ENCODE results near the gene ACACA. TPM values are rescaled to one million over a fixed set of nuclear protein-coding genes. Genes with fewer than 3 reads are reported as not detected.

ACACA gene
- polyA plus RNA-seq, 1 experiment = 26.9 TPM

DNA sequence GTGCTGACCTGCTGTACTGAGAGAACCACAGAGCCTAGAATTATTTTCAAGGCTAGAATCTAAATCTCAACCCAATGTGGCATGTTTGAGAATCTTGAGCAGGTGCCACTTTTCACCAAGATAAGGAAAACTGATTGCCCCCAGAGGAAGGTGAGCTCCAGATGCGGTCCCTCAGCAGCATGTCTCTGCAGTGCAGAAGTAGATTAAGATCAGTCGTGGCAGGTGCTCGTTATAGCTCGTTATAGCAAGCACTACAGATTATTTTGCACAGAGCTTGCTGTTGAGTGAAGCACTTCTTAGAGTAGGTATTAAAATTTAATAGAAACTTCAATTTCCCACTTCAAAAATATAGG, 281.8 kb downstream of the ACACA start:
- no peak overlapping the region for H3K4me3 ChIP-seq (ENCODE audit: low read depth, low read length)
- POLR2A ChIA-PET = no interaction called here
- CTCF ChIA-PET = interaction anchor here (1.6 to 2.0 kb wide), 2 partner anchors 10 to 14 kb away, joined by 4 to 8 read pairs; no protein-coding TSS in a partner anchor
- no peaks in the 10 kb centered on the region for H3K36me3 ChIP-seq (ENCODE audit: control insufficient read depth, insufficient read depth, low read length)
- DNase-seq (ENCODE audit: low read depth) = no peak
- TF ChIP-seq, protein P1, sequence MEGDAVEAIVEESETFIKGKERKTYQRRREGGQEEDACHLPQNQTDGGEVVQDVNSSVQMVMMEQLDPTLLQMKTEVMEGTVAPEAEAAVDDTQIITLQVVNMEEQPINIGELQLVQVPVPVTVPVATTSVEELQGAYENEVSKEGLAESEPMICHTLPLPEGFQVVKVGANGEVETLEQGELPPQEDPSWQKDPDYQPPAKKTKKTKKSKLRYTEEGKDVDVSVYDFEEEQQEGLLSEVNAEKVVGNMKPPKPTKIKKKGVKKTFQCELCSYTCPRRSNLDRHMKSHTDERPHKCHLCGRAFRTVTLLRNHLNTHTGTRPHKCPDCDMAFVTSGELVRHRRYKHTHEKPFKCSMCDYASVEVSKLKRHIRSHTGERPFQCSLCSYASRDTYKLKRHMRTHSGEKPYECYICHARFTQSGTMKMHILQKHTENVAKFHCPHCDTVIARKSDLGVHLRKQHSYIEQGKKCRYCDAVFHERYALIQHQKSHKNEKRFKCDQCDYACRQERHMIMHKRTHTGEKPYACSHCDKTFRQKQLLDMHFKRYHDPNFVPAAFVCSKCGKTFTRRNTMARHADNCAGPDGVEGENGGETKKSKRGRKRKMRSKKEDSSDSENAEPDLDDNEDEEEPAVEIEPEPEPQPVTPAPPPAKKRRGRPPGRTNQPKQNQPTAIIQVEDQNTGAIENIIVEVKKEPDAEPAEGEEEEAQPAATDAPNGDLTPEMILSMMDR (IDR thresholded peaks at IDR 0.05; ENCODE audit: insufficient read depth, low read depth, low read length) = no peak
- H3K27me3 ChIP-seq (ENCODE audit: control insufficient read depth, insufficient read depth, low read length) = no peaks in the 10 kb centered on the region

DNA sequence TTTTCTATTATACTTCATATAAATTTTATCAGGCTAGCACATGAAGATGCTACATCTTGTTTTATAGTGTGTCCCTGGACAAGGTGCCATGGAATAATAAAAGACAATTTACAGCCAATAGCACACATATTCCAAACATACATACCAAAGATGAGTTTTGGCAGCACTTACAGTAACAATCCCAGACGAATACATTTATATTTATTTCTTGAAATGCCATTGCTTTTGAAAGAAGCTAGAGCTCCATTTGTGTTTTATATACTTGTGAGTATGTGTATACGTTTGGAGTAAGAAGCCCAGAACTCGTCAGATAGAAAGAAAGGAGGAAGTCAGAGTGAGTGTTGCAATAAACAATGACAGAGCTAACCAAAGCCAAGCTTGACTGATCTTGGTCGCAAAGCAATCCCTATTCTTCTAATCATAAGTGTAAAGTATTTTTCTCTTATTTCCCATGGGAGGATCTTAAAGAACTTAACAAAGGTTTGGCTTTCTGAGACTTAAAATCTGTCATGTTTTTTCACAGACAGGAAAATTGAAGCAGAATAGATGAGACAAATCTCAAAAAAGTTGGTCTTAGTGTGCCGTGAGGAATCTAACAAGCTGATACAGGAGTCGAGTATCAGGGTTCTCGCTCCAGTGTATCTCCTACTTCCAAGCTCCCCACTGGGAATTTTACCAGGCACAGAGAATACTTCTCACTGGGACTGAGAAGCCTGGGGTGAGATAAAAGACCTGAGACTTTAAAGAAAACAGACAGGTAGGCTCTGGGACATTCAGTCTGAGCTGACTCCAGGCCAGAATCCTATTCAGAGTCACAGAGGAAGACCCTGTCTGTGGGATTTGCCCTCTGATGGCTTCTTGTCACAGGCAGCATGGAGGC, 282.5 kb downstream of the ACACA start:
- POLR2A ChIA-PET = no interaction called here
- CTCF ChIA-PET = interaction anchor here (0.6 to 2.0 kb wide), 4 partner anchors 9 to 182 kb away, joined by 3 to 8 read pairs (median 4); no protein-coding TSS in a partner anchor
- no peak for DNase-seq (ENCODE audit: low read depth)
- H3K4me3 ChIP-seq (ENCODE audit: low read depth, low read length) = no peak overlapping the region
- TF ChIP-seq, protein P1 (IDR thresholded peaks at IDR 0.05; ENCODE audit: insufficient read depth, low read depth, low read length) = no peak
- no peaks in the 10 kb centered on the region for H3K36me3 ChIP-seq (ENCODE audit: control insufficient read depth, insufficient read depth, low read length)
- H3K27me3 ChIP-seq (ENCODE audit: control insufficient read depth, insufficient read depth, low read length) = no peaks in the 10 kb centered on the region

DNA sequence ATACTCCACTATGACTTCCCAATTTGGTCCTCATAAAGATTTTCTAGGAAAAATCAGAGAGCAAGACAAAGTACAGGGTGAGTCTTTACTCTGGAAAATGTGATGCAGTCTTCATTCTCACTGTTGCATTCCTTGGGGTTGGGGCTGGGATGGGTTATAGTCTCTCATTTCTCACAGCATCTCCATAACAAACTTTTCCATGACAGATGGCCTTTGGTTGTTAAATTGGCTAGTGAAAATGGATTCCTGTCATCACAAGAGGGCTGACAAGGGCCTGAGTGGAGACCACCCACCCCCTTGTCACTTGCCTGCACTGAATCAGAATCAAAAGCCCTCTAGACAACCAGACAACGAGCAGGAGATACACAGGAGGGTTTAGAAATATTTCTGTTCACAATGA, 283.2 kb downstream of the ACACA start:
- TF ChIP-seq, protein P1 (IDR thresholded peaks at IDR 0.05; ENCODE audit: insufficient read depth, low read depth, low read length) = no peak
- no peaks in the 10 kb centered on the region for H3K36me3 ChIP-seq (ENCODE audit: control insufficient read depth, insufficient read depth, low read length)
- H3K27me3 ChIP-seq (ENCODE audit: control insufficient read depth, insufficient read depth, low read length) = no peaks in the 10 kb centered on the region
- ChIA-PET POLR2A (no interaction called here), CTCF (interaction anchor here (1.6 kb wide), 1 partner anchor 9 kb away, joined by 3 read pairs; no protein-coding TSS in a partner anchor)
- H3K4me3 ChIP-seq (ENCODE audit: low read depth, low read length) = no peak overlapping the region
- no peak for DNase-seq (ENCODE audit: low read depth)

DNA sequence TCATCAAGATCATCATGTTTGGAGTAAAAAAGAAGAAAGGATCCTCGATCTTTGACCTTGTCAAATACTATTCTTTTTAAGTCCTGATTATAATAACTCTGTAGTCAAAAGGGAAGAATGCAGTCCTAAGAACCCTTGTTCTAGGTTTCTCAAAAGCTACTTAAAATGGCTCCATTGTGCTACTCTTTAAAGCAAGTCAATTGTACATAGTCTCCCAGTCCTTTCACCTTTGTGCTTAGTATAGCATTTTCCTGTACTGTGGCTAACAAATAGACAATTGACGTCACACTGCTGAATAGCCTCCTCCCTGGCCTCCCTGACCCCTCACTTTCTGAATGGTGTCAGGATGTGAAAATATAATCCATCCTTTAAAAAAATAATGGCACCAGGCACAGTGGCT, 285.0 kb downstream of the ACACA start:
- CTCF ChIA-PET = no interaction called here
- Histone ChIP-seq H3K27me3 (ENCODE audit: control insufficient read depth, insufficient read depth, low read length) (no peaks in the 10 kb centered on the region), H3K36me3 (ENCODE audit: control insufficient read depth, insufficient read depth, low read length) (no peaks in the 10 kb centered on the region), H3K4me3 (ENCODE audit: low read depth, low read length) (no peak overlapping the region)
- POLR2A ChIA-PET = no interaction called here
- DNase-seq (ENCODE audit: low read depth) = no peak
- TF ChIP-seq, protein P1 (IDR thresholded peaks at IDR 0.05; ENCODE audit: insufficient read depth, low read depth, low read length) = no peak

DNA sequence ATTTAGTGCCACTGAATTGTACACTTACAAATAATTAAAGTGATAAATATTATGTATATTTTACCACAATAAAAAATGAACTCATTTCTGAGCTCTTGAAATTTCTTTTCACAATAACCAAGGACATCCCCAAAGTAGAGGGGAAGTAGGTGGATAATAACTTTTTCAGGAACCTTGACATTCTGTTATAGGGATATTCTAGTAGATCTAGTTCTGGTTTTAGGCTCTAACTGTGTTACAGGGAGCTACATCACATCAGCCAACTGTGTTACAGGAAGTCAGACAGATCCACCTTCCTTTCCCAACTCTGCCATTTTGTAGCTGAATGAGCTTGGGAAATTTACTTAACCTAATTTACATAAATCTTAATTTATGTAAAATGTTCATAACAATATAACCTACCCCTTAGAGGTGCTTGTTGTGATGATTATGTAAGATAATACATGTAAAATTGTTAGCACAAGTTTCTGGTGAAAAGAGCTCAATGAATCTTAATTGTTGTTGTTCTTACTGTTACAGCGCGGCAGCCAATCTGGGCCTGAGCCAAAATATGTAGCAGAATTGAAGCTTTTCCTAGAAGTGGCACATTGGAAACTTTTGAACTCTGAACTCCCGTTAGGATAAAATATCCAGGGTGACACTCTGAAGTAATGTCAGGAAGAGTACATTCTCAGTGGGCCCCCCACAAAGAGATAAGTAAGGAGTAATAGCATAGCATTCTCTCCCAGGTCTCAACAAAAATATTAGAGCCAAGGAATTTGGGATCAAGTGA, 288.1 kb downstream of the ACACA start:
- Histone ChIP-seq H3K36me3 (ENCODE audit: control insufficient read depth, insufficient read depth, low read length) (no peaks in the 10 kb centered on the region; the same call in 1 of the 2 replicates), H3K27me3 (ENCODE audit: control insufficient read depth, insufficient read depth, low read length) (no peaks in the 10 kb centered on the region), H3K4me3 (ENCODE audit: low read depth, low read length) (no peak overlapping the region)
- ChIA-PET POLR2A (no interaction called here), CTCF (interaction anchor here (1.3 kb wide), 2 partner anchors 21 to 26 kb away, joined by 3 to 4 read pairs; no protein-coding TSS in a partner anchor)
- no peak for DNase-seq (ENCODE audit: low read depth)
- TF ChIP-seq, protein P1 (IDR thresholded peaks at IDR 0.05; ENCODE audit: insufficient read depth, low read depth, low read length) = no peak

Data from BJ (cell line).